ENCODE results near the gene SFXN5.
"Not testable (repeated sequence)": the region's sequence is repeated elsewhere in the genome, so short reads cannot be mapped to it uniquely, and the experiment has no call there.

SFXN5 gene

GRCh38 chr2:73080321-73081131 lies 9.0 kb upstream of the SFXN5 start:
- DNase-seq (ENCODE audit: insufficient read length, low spot score): no peak

DNA sequence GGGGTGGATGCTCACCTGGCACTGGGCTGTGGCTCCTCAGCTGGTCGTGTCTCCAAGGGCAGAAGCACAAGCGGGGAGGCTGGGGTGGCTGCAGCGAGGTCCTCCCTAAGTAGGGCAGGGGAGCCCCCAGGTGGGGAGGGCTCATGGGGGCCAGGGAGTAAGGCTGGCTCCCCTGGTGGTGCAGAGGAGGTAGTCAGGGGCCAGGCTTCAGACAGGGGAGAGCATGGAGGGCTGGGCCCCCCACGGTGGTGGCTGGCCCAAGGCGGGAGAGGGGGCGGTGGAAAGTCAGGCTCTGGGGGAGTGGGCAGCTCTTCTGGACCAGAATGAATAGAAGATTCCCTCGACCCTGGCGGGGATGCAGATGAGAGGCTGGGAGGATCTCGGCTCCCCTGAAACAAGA lies 8.1 kb upstream of the SFXN5 start:
- FAIRE-seq (no peak), DNase-seq (ENCODE audit: insufficient read length, low spot score) (no peak)

More at GRCh38 chr2:73080321-73081131, 9.0 kb upstream of the SFXN5 start:
- no peak for FAIRE-seq

DNA sequence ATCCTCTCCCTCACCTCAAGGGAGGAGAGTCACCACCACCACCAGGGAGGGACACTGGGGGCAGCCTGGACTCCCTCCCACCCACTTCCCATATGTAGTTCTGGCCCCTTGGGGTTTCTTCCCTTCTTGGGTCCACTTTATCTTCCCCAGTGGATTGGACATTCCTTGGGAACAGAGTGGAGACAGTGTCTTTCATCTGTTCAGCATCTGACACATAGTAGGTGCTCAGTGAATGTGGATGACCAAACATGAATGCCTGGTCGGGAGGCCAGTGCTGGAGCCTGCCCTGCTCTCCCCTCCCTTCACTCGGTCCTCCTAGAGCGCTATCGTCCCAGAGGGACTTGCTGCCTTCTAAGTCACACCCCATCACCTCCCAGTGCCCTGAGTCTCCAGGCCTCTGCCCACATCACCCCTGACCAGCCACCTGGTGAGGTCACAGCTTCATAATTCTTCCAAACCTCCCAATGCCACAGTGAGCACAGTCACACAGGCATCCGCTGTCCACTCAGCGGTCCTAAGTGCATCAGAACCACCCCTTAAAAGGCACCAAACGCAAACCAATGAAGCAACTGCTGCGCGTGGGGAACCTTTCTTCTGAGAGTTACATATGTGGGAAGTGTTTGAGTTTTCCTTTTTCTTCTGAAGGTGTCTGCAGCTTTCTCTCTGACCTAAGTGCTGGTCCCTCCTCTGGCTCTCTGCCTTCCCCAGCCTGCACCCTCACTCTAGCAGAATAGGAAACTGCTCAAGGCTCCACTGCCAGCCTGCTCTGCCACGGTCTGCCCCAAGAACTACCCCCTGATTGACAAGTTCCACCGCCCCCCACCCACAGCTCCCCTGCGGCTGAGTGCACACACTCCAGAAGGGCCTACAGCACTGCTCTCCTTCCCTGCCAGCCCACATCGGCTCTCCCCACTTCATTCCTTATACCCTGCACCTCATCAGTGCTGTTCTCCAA lies 7.2 kb upstream of the SFXN5 start:
- no peak for FAIRE-seq

GRCh38 chr2:73077424-73077795 lies 5.9 kb upstream of the SFXN5 start:
- DNase-seq (ENCODE audit: insufficient read length, low spot score) (no peak), FAIRE-seq (no peak)

More for the DNA sequence above, 7.2 kb upstream of the SFXN5 start:
- no peak for DNase-seq (ENCODE audit: insufficient read length, low spot score)

- FAIRE-seq (no peak), DNase-seq (ENCODE audit: insufficient read length, low spot score) (no peak)
Observed at GRCh38 chr2:73076701-73077423, 5.3 kb upstream of the SFXN5 start.

DNA sequence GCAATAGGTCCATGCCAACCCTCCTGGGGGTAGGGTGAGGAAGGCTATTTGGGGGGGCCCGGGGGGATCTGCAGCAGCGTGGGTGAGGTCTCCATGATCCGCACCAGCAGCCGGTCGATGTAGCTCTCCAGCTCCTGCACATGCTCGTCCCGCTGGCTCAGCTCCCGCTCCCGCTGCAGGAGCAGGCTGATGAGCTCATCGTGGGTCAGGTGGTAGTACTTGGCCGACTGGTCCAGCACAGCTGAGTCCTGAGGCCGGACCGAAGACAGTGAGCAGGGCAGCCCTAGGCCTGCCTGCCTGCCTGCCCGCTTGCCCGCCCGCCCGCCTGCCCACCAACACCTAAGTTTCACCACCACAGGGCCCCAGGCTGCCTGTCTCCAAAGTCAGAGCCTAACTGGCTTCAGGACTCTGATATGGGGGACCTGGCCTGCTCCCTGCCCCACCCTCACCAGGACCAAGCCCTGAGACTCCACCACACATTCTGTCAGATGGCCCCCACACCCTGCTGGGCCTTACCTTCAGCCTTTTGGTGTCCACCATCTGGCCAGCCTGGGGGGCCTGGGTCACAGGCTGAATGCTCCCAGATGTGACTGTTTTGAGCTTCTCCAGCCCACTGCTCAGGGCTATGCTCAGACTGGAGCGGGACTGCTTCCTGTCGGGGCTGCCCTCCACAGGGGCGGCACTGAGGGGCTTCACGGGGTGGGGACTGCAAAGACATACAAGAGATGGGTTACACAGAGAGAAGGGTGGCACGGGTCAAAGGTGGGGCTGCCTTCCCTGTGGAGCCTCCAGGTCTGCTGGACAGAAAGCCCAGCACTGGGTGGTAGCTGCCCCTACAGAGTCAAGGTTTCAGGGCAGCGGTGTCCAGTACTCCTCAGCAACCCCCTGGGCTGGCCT lies 4.2 kb upstream of the SFXN5 start:
- FAIRE-seq (no peak), DNase-seq (ENCODE audit: insufficient read length, low spot score) (no peak)

GRCh38 chr2:73074110-73075069 lies 2.9 kb upstream of the SFXN5 start:
- DNase-seq (ENCODE audit: insufficient read length, low spot score): no peak
- no peak for FAIRE-seq

GRCh38 chr2:73072416-73072815 lies 904 bp upstream of the SFXN5 start:
- no peak for DNase-seq (ENCODE audit: insufficient read length, low spot score)
- no peak for FAIRE-seq

- FAIRE-seq (peak; percentile 42), DNase-seq (ENCODE audit: insufficient read length, low spot score) (peak; percentile 33)
Observed at GRCh38 chr2:73072129-73072395, 550 bp upstream of the SFXN5 start.

GRCh38 chr2:73070643-73071359 lies 711 bp downstream of the SFXN5 start:
- DNase-seq (ENCODE audit: insufficient read length, low spot score): no peak

GRCh38 chr2:73069855-73070642 lies 1.5 kb downstream of the SFXN5 start:
- FAIRE-seq (no peak), DNase-seq (ENCODE audit: insufficient read length, low spot score) (no peak)

More at GRCh38 chr2:73070643-73071359, 711 bp downstream of the SFXN5 start:
- FAIRE-seq: peak; percentile 83

GRCh38 chr2:73069041-73069854 lies 2.3 kb downstream of the SFXN5 start:
- DNase-seq (ENCODE audit: insufficient read length, low spot score) (no peak), FAIRE-seq (no peak)

GRCh38 chr2:73068147-73068546 lies 3.4 kb downstream of the SFXN5 start:
- DNase-seq (ENCODE audit: insufficient read length, low spot score) (no peak), FAIRE-seq (no peak)

- no peak for DNase-seq (ENCODE audit: insufficient read length, low spot score)
- FAIRE-seq: no peak
Observed at GRCh38 chr2:73067043-73067442, 4.5 kb downstream of the SFXN5 start.

DNA sequence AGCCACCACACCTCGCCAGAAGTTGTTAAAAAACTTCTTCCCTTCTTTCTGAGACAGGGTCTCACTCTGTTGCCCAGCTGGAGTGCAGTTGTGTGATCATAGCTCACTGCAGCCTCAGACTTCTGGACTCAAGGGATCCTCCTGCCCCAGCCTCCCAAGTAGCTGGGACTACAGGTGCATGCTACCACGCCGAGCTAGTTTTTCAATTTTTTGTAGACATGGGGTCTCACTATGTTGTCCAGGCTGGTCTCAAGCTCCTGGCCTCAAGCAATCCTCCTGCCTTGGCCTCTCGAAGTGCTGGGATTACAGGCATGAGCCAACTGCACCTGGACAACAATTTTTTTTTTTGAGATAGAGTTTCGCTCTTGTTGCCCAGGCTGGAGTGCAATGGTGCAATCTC lies 6.4 kb downstream of the SFXN5 start:
- DNase-seq (ENCODE audit: insufficient read length, low spot score); FAIRE-seq: not testable (repeated sequence)

- FAIRE-seq (no peak), DNase-seq (ENCODE audit: insufficient read length, low spot score) (no peak)
Observed at GRCh38 chr2:73063909-73064875, 7.3 kb downstream of the SFXN5 start.

Data from GM19239 (cell line).